Endodermal cell (in vitro differentiated cells): ENCODE results near the gene ONECUT3. TPM values are rescaled to one million over a fixed set of nuclear protein-coding genes. Genes with fewer than 3 reads are reported as not detected.
A peak's percentile ranks its signal among the peaks of the same experiment; 100 is the strongest.

Source experiments
- DNase-seq: peaks from one replicate; pipeline ENCODE4 v3.0.0-alpha.2; 2017
- H3K27ac ChIP-seq: 2 replicates; pipeline ENCODE4 v1.5.1; 2013; ENCODE audit warnings: mild to moderate bottlenecking, low read depth, low read length, moderate library complexity
- H3K27me3 ChIP-seq: 2 replicates; pipeline ENCODE4 v1.6.1; 2013; ENCODE audit warnings: mild to moderate bottlenecking, low read length, moderate library complexity; ENCODE audit not compliant: insufficient read depth, control insufficient read depth, poor library complexity, severe bottlenecking
- H3K36me3 ChIP-seq: 2 replicates; pipeline ENCODE4 v1.7.0; 2013; ENCODE audit warnings: mild to moderate bottlenecking, low read length, moderate library complexity; ENCODE audit not compliant: control insufficient read depth, insufficient read depth
- H3K4me1 ChIP-seq: one replicate; pipeline ENCODE4 v1.7.0; 2013; ENCODE audit warnings: low read length; ENCODE audit not compliant: control insufficient read depth, insufficient read depth
- H3K4me3 ChIP-seq: 2 replicates; pipeline ENCODE4 v1.5.1; 2013; ENCODE audit warnings: mild to moderate bottlenecking, low read length, moderate library complexity
- H3K9ac ChIP-seq: 2 replicates; pipeline ENCODE4 v1.6.1; 2013; ENCODE audit warnings: mild to moderate bottlenecking, low read length, moderate library complexity; ENCODE audit not compliant: poor library complexity, severe bottlenecking; ENCODE audit errors: extremely low read depth
- H3K9me3 ChIP-seq: 2 replicates; pipeline ENCODE4 v1.6.1; 2013; ENCODE audit warnings: mild to moderate bottlenecking, low read length, moderate library complexity; ENCODE audit not compliant: control insufficient read depth
- H3K27ac Mint-ChIP-seq: 2 replicates; pipeline ENCODE4 v1.8.0; 2020; ENCODE audit warnings: mixed read lengths
- H3K27me3 Mint-ChIP-seq: 2 replicates; pipeline ENCODE4 v1.8.0; 2021; ENCODE audit warnings: mild to moderate bottlenecking, mixed read lengths; ENCODE audit not compliant: insufficient read depth
- H3K36me3 Mint-ChIP-seq: 2 replicates; pipeline ENCODE4 v1.8.0; 2020; ENCODE audit warnings: low read depth, mixed read lengths
- H3K4me1 Mint-ChIP-seq: 2 replicates; pipeline ENCODE4 v1.8.0; 2020; ENCODE audit warnings: mixed read lengths
- H3K4me3 Mint-ChIP-seq: 2 replicates; pipeline ENCODE4 v1.8.0; 2020; ENCODE audit warnings: mild to moderate bottlenecking, moderate library complexity, mixed read lengths
- H3K9me3 Mint-ChIP-seq: 2 replicates; pipeline ENCODE4 v1.8.0; 2020; ENCODE audit warnings: mild to moderate bottlenecking, mixed read lengths
- WGBS, 2 experiments: methylation state at CpG; one replicate each; pipeline versions ENCODE4 v1.1.5 to v1.1.7; 2013; ENCODE audit warnings: missing lambda C conversion rate in 2 of 2, mixed read lengths in 1 of 2; ENCODE audit not compliant: insufficient coverage in 1 of 2, insufficient read length in 1 of 2; 5-methylcytosine and 5-hydroxymethylcytosine counted together
- total RNA-seq, 2 donors: library from RNA; stranded (reverse); fragmentation: NEBNext Ultra II Directional in 1 of 2; extraction: Animal tissue kit (Norgen Biotek cat#: 25700) in 1 of 2; gene quantifications; 2 replicates in 1 of 2; 3 replicates in 1 of 2; pipeline ENCODE4 v1.2.1, GENCODE V29; 2021
- TF ChIP-seq, protein P1 (sequence below): fragments of 200-600 bp; sonication (generic); conservative IDR thresholded peaks from 2 replicates; pipeline ENCODE4 v1.5.0; 2021; ENCODE audit warnings: antibody characterized with exemption, mild to moderate bottlenecking

Gene ONECUT3
- total RNA-seq, 2 donors from 2014 or later: 0.04 TPM; not detected in 1

GRCh38 chr19:1774989-1775772, 21.9 kb downstream of the ONECUT3 start:
- no peaks in the 10 kb centered on the region for H3K36me3 Mint-ChIP-seq
- peaks cover 98% of the 10 kb centered on the region for H3K27me3 ChIP-seq
- peaks cover 25% of the 10 kb centered on the region for H3K9me3 Mint-ChIP-seq
- 3 to 6% methylated on average over 21 to 57 of the region's 59 CpGs for WGBS, 2 experiments
- peaks cover 92% of the 10 kb centered on the region for H3K27me3 Mint-ChIP-seq
- peaks cover 3% of the 10 kb centered on the region for H3K4me1 Mint-ChIP-seq
- TF ChIP-seq, protein P1, sequence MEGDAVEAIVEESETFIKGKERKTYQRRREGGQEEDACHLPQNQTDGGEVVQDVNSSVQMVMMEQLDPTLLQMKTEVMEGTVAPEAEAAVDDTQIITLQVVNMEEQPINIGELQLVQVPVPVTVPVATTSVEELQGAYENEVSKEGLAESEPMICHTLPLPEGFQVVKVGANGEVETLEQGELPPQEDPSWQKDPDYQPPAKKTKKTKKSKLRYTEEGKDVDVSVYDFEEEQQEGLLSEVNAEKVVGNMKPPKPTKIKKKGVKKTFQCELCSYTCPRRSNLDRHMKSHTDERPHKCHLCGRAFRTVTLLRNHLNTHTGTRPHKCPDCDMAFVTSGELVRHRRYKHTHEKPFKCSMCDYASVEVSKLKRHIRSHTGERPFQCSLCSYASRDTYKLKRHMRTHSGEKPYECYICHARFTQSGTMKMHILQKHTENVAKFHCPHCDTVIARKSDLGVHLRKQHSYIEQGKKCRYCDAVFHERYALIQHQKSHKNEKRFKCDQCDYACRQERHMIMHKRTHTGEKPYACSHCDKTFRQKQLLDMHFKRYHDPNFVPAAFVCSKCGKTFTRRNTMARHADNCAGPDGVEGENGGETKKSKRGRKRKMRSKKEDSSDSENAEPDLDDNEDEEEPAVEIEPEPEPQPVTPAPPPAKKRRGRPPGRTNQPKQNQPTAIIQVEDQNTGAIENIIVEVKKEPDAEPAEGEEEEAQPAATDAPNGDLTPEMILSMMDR: peak; percentile 85
- no peaks in the 10 kb centered on the region for H3K4me1 ChIP-seq
- H3K27ac Mint-ChIP-seq: no peak overlapping the region
- H3K36me3 ChIP-seq: no peaks in the 10 kb centered on the region
- peak; percentile 91 for DNase-seq
- no peak overlapping the region for H3K9ac ChIP-seq
- no peak overlapping the region for H3K4me3 ChIP-seq
- H3K4me3 Mint-ChIP-seq: no peak overlapping the region
- H3K27ac ChIP-seq: no peak overlapping the region
- H3K9me3 ChIP-seq: peaks cover 14% of the 10 kb centered on the region

- Histone ChIP-seq H3K4me3 (no peak overlapping the region), H3K9me3 (peaks cover 5% of the 10 kb centered on the region), H3K4me1 (no peaks in the 10 kb centered on the region), H3K27me3 (peaks cover 98% of the 10 kb centered on the region), H3K36me3 (no peaks in the 10 kb centered on the region), H3K9ac (no peak overlapping the region), H3K27ac (no peak overlapping the region)
- Mint-ChIP-seq H3K27me3 (peaks cover 92% of the 10 kb centered on the region), H3K9me3 (peaks cover 25% of the 10 kb centered on the region), H3K4me1 (peaks cover 3% of the 10 kb centered on the region), H3K4me3 (no peak overlapping the region), H3K36me3 (no peaks in the 10 kb centered on the region), H3K27ac (no peak overlapping the region)
- WGBS, 2 experiments: 4 to 9% methylated on average over 24 to 50 of the region's 50 CpGs
- TF ChIP-seq, protein P1: no peak
- no peak for DNase-seq
These were observed 22.8 kb downstream of the ONECUT3 start for GRCh38 chr19:1775951-1776605.

GRCh38 chr19:1776606-1777147, 23.4 kb downstream of the ONECUT3 start:
- Histone ChIP-seq H3K9ac (no peak overlapping the region), H3K4me1 (no peaks in the 10 kb centered on the region), H3K4me3 (no peak overlapping the region), H3K9me3 (peaks cover 2% of the 10 kb centered on the region), H3K27ac (no peak overlapping the region), H3K27me3 (peaks cover 98% of the 10 kb centered on the region), H3K36me3 (no peaks in the 10 kb centered on the region)
- Mint-ChIP-seq H3K4me1 (peaks cover 3% of the 10 kb centered on the region), H3K27me3 (peaks cover 90% of the 10 kb centered on the region), H3K9me3 (peaks cover 22% of the 10 kb centered on the region), H3K27ac (no peak overlapping the region), H3K4me3 (no peak overlapping the region), H3K36me3 (no peaks in the 10 kb centered on the region)
- DNase-seq: no peak
- 7 to 25% methylated on average over 1 to 23 of the region's 23 CpGs for WGBS, 2 experiments
- TF ChIP-seq, protein P1: no peak
